Dendritic cell treated with granulocyte-macrophage colony-stimulating factor and Interleukin-4, amounts not matched to agents 40 ng/mL and 50 ng/mL, for 4 days (primary cell): ENCODE results near the gene AQP11.
"Not testable (repeated sequence)": the region's sequence is repeated elsewhere in the genome, so short reads cannot be mapped to it uniquely, and the experiment has no call there.

Experiments used
- H3K27ac Mint-ChIP-seq: one replicate; pipeline ENCODE4 v1.8.0; 2022; ENCODE audit warnings: mild to moderate bottlenecking, mixed read lengths
- H3K27me3 Mint-ChIP-seq: one replicate; pipeline ENCODE4 v1.8.0; 2022; ENCODE audit warnings: mild to moderate bottlenecking, mixed read lengths
- H3K36me3 Mint-ChIP-seq: one replicate; pipeline ENCODE4 v1.8.0; 2022; ENCODE audit warnings: low read depth, mixed read lengths
- H3K4me1 Mint-ChIP-seq: one replicate; pipeline ENCODE4 v1.8.0; 2022; ENCODE audit warnings: low read depth, mixed read lengths
- H3K4me3 Mint-ChIP-seq: one replicate; pipeline ENCODE4 v1.8.0; 2022; ENCODE audit warnings: mild to moderate bottlenecking, moderate library complexity, mixed read lengths
- H3K9me3 Mint-ChIP-seq: one replicate; pipeline ENCODE4 v1.8.0; 2022; ENCODE audit warnings: mixed read lengths
- intact Hi-C: fragments of 100-400 bp; cut with micrococcal nuclease; formaldehyde crosslinking; loops from one replicate; pipeline ENCODE4 v1.15.0; 2022

AQP11 gene

DNA sequence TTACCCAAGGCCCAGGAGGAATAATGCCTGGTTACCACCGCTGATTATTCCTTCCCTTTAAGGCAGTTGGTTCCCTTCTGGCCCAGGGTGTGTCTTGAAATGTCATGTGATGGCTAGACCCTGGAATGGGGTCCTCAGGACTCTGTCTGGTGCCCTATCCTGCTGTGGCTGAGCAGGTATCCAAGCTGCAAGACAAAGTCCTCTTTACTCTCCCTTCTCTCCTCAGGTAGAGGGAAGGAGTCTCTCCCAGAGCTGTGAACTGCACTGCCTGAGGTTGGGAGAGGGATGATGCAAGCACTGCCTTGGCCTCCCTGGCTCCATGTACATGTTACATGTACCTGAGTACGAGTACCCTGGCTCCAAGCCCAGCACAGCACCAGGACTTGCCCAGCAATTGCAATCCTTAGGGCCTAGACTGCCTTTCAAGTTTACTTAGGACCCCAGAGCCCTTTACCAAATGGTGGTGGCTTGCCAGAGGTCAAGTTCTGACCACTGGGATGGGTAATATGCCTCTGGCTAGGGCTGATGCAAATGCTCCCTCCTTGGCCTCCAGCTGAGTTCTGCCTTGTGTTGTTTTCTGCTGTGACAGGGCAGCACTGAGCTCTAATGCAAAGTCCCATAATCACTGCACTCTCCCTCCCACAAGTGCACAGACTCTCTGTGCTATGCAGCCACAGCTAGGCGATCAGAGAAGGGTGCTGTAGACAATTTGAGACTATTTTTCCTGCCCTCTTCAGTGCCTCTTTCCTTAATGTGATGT lies 20.7 kb upstream of the AQP11 start:
- H3K4me3 Mint-ChIP-seq: no peak overlapping the region
- intact Hi-C loops: no loop called here
- H3K27me3 Mint-ChIP-seq: peaks cover 1% of the 10 kb centered on the region
- no peaks in the 10 kb centered on the region for H3K4me1 Mint-ChIP-seq
- H3K36me3 Mint-ChIP-seq: no peaks in the 10 kb centered on the region
- H3K27ac Mint-ChIP-seq: no peak overlapping the region
- no peaks in the 10 kb centered on the region for H3K9me3 Mint-ChIP-seq

DNA sequence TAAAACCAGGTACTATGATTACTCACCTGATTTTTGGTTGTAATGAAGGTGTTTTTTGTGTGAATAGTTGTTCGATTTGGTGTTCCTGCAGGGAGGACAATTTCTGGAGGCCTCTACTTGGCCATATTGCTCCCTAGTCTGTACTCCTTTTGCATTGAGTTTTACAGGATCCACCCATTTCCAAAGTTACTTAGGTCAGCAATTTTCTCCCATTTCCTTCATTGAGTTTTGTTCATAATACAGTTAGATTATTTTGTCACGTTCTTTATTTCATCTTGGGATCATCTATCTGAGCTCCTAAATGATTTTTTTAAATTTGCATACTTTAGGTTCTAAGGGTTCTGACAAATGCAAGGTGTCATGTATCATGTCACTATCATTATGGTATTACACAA lies 20.1 kb upstream of the AQP11 start:
- Mint-ChIP-seq H3K4me3 (no peak overlapping the region), H3K27me3 (peaks cover 1% of the 10 kb centered on the region), H3K9me3 (no peaks in the 10 kb centered on the region), H3K4me1 (no peaks in the 10 kb centered on the region), H3K36me3 (no peaks in the 10 kb centered on the region), H3K27ac (no peak overlapping the region)
- intact Hi-C loops: no loop called here

DNA sequence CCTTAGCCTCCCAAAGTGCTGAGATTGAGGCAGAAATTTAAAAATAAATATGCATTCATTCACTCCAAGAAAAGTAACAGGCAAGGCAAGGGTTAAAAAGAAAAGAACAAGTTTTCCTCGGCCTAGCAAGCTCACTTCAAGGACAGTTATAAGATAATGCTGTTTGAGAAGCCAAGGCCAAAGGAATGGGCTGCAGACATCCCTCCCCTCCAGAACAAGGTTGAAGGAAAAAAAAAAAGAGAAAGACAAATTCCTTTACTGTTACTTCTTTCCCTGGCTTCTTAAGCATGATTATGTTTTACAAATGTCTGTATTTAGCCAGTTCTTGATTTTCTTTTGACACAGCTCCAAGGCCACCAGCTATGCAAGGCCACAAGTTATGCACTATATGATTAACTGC lies 18.9 kb upstream of the AQP11 start:
- H3K4me3 Mint-ChIP-seq, H3K4me1 Mint-ChIP-seq, H3K27ac Mint-ChIP-seq, H3K9me3 Mint-ChIP-seq, intact Hi-C loops, H3K27me3 Mint-ChIP-seq, H3K36me3 Mint-ChIP-seq: not testable (repeated sequence)

DNA sequence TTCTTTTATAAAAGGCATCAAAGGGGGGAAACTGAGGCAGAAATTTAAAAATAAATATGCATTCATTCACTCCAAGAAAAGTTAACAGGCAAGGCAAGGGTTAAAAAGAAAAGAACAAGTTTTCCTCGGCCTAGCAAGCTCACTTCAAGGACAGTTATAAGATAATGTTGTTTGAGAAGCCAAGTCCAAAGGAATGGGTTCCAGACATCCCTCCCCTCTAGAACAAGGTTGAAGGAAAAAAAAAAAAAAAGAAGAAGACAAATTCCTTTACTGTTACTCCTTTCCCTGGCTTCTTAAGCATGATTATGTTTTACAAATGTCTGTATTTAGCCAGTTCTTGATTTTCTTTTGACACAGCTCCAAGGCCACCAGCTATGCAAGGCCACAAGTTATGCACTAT lies 14.3 kb upstream of the AQP11 start:
- H3K4me1 Mint-ChIP-seq, H3K9me3 Mint-ChIP-seq, H3K27me3 Mint-ChIP-seq, H3K36me3 Mint-ChIP-seq, H3K27ac Mint-ChIP-seq, intact Hi-C loops, H3K4me3 Mint-ChIP-seq: not testable (repeated sequence)

DNA sequence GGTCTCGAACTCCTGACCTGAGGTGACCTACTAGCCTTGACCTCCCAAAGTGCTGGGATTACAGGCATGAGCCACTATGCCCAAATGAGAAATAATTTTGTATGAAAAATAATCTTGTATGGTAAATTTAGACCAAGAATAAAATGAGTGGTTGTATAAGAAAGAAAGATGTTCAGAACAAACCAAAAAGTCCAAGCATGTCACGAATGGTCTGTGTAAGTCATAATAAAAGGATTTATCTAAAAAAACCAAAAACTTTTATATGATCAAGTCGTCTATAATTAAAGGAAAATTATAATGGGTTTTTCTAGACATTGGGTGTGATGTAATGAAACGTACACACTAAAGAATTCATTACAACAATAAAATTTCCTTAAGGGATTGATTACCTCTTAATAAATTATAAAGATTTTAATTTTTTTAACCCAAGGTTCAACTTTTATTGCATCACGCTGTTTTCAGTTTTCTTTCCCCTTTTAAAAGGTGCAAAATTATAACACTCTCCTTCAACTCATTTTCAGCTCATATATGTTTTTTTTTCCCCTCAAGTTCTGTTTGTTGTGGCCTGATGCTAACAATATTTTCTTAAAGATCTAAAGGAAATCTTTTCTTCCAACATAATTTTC lies 8.9 kb upstream of the AQP11 start:
- H3K27ac Mint-ChIP-seq: no peak overlapping the region
- intact Hi-C loops: no loop called here
- H3K36me3 Mint-ChIP-seq: no peaks in the 10 kb centered on the region
- peaks cover 18% of the 10 kb centered on the region for H3K9me3 Mint-ChIP-seq
- H3K4me1 Mint-ChIP-seq: no peaks in the 10 kb centered on the region
- H3K27me3 Mint-ChIP-seq: peaks cover 3% of the 10 kb centered on the region
- no peak overlapping the region for H3K4me3 Mint-ChIP-seq

DNA sequence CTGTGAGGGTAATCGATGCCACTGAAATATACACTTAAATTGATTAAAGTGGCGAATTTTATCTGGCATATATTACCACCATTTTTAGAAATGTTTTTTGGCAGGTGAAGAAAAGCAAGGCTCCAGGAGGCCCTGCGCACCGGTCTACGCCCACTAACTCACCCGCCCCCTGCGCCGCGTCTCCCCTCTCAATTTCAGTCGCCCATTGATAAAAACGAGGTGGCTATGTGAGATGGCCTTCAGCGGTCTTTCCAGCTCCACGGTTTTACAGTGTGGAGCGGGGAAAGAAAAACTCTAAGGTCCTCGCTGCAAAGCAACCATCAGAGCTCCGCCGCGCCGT lies 602 bp upstream of the AQP11 start:
- intact Hi-C loops: no loop called here
- Mint-ChIP-seq H3K4me1 (peaks cover 22% of the 10 kb centered on the region), H3K4me3 (peak overlapping the region; percentile 84), H3K36me3 (no peaks in the 10 kb centered on the region), H3K27ac (no peak overlapping the region), H3K27me3 (peaks cover 34% of the 10 kb centered on the region), H3K9me3 (no peaks in the 10 kb centered on the region)

DNA sequence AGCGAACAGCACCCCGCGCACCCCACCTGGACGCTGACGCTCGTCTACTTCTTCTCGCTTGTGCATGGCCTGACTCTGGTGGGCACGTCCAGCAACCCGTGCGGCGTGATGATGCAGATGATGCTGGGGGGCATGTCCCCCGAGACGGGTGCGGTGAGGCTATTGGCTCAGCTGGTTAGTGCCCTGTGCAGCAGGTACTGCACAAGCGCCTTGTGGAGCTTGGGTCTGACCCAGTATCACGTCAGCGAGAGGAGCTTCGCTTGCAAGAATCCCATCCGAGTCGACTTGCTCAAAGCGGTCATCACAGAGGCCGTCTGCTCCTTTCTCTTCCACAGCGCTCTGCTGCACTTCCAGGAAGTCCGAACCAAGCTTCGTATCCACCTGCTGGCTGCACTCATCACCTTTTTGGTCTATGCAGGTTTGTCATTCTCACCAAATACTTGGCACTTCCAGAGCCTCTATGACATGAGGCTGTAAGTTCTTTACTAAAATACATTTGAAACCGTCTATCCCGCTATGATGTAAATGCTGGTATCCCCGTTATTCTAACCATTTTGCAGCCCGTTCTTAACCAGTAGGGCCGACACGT lies 535 bp downstream of the AQP11 start:
- no peak overlapping the region for H3K27ac Mint-ChIP-seq
- peaks cover 5% of the 10 kb centered on the region for H3K36me3 Mint-ChIP-seq
- H3K9me3 Mint-ChIP-seq: no peaks in the 10 kb centered on the region
- intact Hi-C loops: no loop called here
- H3K4me1 Mint-ChIP-seq: peaks cover 22% of the 10 kb centered on the region
- H3K27me3 Mint-ChIP-seq: peaks cover 34% of the 10 kb centered on the region
- peak overlapping the region; percentile 84 for H3K4me3 Mint-ChIP-seq

DNA sequence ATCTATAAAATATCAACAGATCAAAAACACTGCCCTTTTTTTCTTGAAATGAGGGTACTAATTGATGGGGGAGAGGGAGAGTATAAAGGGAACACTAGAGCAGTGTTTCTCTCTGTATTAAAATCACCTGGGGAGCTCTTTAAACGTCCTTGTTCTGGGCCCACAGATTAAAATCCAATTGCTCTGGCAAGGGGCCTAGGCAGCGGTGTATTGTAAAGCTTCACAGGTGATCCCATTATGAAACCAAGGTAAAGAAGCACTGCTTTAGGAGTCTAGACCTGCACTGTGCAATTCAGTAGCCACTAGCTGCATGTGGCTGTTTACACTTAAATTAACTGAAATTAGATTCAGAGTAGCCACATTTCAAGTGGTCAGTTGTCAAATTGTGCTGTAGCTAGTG lies 3.0 kb downstream of the AQP11 start:
- Mint-ChIP-seq H3K36me3 (peaks cover 9% of the 10 kb centered on the region), H3K27ac (no peak overlapping the region), H3K4me3 (no peak overlapping the region), H3K4me1 (peaks cover 22% of the 10 kb centered on the region), H3K9me3 (no peaks in the 10 kb centered on the region), H3K27me3 (peaks cover 28% of the 10 kb centered on the region)
- intact Hi-C loops: no loop called here

DNA sequence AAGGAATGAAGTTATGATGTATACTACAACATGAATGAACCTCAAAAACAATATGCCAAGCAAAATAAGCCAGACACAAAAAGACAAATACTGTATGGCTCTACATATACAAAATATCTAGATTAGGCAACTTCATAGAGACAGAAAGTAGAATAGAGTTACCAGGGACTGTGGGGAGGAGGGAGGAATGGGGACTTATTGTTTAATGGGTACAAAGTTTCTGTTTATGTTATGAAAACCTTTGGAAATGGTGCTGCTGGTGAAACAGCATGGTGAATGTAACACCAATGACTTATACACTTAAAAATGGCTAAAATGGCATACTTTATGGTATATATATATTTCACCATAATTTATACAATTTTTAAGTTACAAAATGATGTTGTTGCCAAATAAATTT lies 4.1 kb downstream of the AQP11 start:
- Mint-ChIP-seq H3K9me3 (no peaks in the 10 kb centered on the region), H3K4me1 (peaks cover 14% of the 10 kb centered on the region), H3K27me3 (peaks cover 17% of the 10 kb centered on the region), H3K4me3 (no peak overlapping the region), H3K27ac (no peak overlapping the region), H3K36me3 (peaks cover 9% of the 10 kb centered on the region)
- intact Hi-C loops: no loop called here

DNA sequence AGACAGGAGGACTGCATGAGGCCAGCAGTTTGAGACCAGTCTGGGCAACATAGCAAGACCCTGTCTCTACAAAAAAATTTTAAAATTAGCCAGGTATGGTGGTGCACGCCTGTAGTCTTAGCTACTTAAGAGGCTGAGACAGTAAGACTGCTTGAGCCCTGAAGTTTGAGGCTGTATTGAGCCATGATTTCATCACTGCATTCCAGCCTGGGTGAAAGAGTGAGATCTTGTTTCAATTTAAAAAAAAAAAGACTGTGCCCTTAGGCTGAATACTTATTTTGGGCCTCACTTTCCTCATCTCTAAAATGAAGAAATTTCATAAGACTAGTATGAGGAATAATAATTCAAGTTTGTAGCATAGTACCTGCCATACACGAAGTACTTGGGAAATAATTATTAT lies 6.9 kb downstream of the AQP11 start:
- H3K27ac Mint-ChIP-seq: no peak overlapping the region
- intact Hi-C loops: no loop called here
- H3K36me3 Mint-ChIP-seq: peaks cover 11% of the 10 kb centered on the region
- no peaks in the 10 kb centered on the region for H3K9me3 Mint-ChIP-seq
- no peaks in the 10 kb centered on the region for H3K27me3 Mint-ChIP-seq
- H3K4me1 Mint-ChIP-seq: no peaks in the 10 kb centered on the region
- H3K4me3 Mint-ChIP-seq: no peak overlapping the region

DNA sequence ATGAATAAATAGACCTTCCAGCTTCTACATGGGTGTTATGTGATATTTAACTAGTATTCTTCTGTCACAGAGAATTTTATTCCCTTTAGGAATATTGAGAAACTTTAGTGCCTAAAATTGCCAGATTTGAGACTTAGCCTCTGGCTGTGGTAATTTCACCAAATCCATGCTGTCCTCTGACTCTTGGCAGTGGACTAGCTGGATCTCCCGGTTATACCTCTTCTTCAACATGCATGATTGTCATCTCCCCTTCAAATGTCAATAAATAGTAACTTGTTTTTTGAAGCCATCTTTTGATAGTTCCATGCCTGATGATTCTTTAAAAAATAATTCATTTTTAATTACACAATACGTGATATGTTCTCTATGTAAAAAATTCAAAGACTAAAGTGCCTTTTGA lies 8.4 kb downstream of the AQP11 start:
- Mint-ChIP-seq H3K36me3 (peaks cover 15% of the 10 kb centered on the region), H3K9me3 (no peaks in the 10 kb centered on the region), H3K27ac (no peak overlapping the region), H3K4me3 (no peak overlapping the region), H3K27me3 (no peaks in the 10 kb centered on the region), H3K4me1 (no peaks in the 10 kb centered on the region)
- intact Hi-C loops: no loop called here

DNA sequence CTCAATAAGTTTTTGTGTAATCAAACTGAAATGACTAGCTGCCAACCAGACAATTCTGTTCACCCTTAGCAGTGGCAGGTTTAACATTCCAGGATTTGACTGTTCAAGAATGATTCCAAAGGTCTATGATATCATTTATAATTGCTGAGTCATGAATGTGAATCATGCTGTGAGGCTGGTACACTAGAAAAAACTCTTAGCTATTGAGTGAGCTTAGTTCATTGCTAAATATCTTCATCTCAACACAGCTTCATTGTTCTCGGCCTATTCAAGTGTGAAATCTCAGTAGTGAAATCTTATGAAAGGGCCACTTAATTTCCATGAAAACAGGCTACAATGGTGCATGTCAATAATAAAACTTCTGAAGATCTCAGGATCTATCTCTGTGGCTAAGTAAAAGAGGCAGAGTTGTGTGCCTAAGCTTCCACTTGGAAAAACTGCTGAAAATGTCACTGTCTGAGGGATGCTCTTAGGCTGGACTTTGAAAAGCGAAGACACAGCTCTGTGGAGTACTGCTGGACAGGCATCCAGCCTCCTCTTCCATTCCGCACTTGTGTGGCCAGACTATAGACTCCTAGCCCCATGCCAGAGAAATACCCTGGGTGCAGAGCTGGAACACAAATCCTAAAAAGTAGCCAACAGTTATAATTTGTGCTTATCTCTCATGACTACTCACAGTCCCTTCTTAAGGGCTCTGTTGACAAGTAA lies 12.8 kb downstream of the AQP11 start:
- H3K27me3 Mint-ChIP-seq: no peaks in the 10 kb centered on the region
- no peak overlapping the region for H3K4me3 Mint-ChIP-seq
- intact Hi-C loops: no loop called here
- H3K36me3 Mint-ChIP-seq: peaks cover 22% of the 10 kb centered on the region
- no peak overlapping the region for H3K27ac Mint-ChIP-seq
- no peaks in the 10 kb centered on the region for H3K4me1 Mint-ChIP-seq
- no peaks in the 10 kb centered on the region for H3K9me3 Mint-ChIP-seq

DNA sequence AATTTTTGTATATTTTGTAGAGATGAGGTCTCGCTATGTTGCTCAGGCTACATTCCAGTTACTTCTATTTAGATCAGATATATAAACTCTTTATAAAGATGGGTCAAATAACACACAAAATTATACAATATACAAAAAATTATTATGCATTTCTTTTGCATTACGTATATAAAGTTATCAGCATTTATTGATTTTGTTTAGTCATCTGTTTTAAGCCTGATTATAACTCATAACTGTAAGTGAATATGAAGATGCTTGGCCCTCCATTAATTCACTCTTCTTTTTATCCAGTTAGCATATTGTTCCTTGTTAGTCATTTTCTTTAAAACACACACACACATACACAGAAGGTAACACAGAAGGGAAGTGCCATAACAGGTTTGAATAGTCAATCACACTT lies 14.5 kb downstream of the AQP11 start:
- Mint-ChIP-seq H3K27ac (no peak overlapping the region), H3K4me3 (no peak overlapping the region), H3K27me3 (no peaks in the 10 kb centered on the region), H3K4me1 (no peaks in the 10 kb centered on the region), H3K9me3 (no peaks in the 10 kb centered on the region), H3K36me3 (peaks cover 34% of the 10 kb centered on the region)
- intact Hi-C loops: no loop called here

DNA sequence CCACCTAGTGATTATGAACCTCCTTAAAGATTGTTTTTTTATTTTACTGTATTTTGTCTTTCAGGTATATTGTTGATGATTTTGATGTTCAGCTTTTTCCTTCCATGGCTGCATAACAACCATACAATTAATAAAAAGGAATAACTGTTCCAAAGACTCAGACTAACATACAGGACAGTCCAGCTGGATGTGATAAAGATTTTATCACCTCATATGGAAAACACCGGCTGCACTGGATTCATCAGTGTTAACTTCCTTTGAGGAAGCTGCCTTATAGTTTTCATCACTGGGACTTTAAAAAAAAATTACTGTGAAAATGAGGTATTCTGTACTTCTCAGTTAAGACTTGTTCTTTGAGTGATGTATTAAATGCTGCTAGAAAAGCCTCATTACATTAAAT lies 19.5 kb downstream of the AQP11 start:
- Mint-ChIP-seq H3K4me1 (no peaks in the 10 kb centered on the region), H3K27me3 (no peaks in the 10 kb centered on the region), H3K9me3 (no peaks in the 10 kb centered on the region), H3K4me3 (no peak overlapping the region), H3K36me3 (peaks cover 68% of the 10 kb centered on the region), H3K27ac (no peak overlapping the region)
- intact Hi-C loops: no loop called here
